ENCODE results near the gene UCP2. TPM values are rescaled to one million over a fixed set of nuclear protein-coding genes. Genes with fewer than 3 reads are reported as not detected.
"Not testable (repeated sequence)": the region's sequence is repeated elsewhere in the genome, so short reads cannot be mapped to it uniquely, and the experiment has no call there.

Gene UCP2
- polyA plus RNA-seq, 4 donors: 53.4 to 81.2 (median 70.1) TPM

- no peak for DNase-seq (ENCODE audit: low read depth in 4 of 4, low spot score in 2 of 4)
Measured at GRCh38 chr11:73949246-73949645, 33.4 kb downstream of the UCP2 start.

GRCh38 chr11:73946798-73947458 lies 35.7 kb downstream of the UCP2 start:
- DNase-seq (ENCODE audit: low read depth in 4 of 4, low spot score in 2 of 4): no peak

- DNase-seq (ENCODE audit: low read depth in 4 of 4, low spot score in 2 of 4): no peak
Measured at GRCh38 chr11:73945396-73945795, 37.2 kb downstream of the UCP2 start.

DNA sequence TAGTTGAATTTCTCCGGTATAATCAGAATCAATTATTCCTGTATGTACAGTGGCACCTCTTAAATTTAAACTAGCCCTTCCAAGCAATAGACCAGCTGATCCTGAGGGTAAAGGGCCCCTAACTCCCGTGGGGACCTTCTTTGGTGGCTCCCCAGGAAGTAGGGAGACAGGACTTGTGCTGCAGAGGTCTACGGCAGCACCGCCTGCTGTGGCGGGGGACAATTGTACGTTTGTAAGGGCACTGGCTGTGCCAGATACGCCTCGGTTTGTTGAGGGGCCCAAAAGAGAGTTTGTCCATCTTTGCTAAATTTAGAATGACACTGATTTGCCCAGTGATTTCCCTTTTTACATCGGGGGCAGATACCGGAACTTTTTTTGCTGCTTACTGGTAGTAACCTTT lies 37.7 kb downstream of the UCP2 start:
- no peak for DNase-seq (ENCODE audit: low read depth in 4 of 4, low spot score in 2 of 4)

DNA sequence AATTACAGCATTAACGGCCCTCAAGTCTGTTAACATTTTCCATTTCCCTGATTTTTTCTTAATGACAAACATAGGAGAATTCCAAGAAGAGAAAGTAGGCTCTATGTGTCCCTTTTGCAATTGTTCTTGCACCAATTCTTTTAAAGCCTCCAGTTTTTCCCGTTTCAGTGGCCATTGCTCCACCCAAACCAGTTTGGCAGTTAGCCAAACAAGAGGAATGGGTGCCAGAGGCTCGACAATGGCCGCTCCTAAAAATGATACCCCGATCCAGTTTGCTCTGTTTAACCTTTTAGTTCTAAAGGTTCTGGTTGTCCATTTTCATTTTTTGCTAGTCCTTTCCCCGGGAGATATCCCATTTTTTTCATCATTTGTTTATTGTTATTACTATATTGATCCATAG lies 38.6 kb downstream of the UCP2 start:
- DNase-seq (ENCODE audit: low read depth in 4 of 4, low spot score in 2 of 4): no peak

DNA sequence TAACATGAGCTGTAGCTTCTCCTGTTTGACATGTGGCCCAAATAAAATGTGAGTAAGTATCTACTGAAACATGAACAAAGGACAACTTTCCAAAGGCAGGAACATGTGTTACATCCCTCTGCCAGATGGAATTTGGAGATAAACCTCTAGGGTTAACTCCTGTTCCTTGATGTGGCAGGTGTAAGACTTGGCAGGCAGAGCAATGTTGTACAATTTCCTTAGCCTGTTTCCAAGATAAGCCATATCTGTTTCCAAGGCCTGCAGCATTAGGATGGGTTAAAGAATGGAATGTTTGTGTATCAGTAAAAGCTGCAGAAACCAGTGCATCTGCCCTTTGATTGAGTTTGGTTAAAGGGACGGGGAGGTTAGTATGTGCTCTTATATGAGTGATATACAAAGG lies 40.6 kb downstream of the UCP2 start:
- no peak for DNase-seq (ENCODE audit: low read depth in 4 of 4, low spot score in 2 of 4)

DNA sequence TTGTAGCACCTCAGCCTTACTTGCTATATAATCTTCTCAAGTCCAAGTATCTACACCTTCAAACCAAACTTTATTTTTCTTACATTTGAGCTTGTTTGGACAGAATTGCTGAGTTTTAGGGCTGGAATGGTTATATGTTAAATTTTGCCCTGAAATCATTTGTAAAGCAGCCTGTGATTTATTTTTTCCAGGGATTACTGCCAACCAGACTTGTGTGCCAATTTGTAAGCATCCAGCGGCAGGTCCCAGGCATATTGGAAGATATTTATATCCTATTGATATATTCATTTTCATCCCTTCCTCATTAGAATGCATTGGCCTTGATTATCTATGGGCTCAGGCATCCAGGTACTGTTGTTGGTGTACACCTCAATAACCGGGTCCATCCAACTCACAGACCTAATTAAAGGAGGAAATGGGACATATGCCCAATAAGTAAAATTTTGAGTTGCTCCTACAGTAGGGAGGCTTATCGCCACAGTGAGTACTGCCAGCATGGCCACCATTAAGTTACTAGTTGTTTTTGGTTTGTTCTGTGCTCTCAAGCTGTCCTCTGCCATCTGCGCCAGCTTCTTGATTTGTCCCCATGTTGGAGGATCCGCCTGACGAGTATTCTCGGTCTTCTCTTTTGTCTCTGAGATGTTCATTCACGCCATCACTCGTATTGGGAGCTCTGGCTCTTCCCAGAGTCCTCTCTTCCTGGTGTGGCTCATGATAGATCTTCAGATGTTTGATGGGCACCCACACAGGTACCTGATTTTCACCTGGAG lies 41.7 kb downstream of the UCP2 start:
- no peak for DNase-seq (ENCODE audit: low read depth in 4 of 4, low spot score in 2 of 4)

DNA sequence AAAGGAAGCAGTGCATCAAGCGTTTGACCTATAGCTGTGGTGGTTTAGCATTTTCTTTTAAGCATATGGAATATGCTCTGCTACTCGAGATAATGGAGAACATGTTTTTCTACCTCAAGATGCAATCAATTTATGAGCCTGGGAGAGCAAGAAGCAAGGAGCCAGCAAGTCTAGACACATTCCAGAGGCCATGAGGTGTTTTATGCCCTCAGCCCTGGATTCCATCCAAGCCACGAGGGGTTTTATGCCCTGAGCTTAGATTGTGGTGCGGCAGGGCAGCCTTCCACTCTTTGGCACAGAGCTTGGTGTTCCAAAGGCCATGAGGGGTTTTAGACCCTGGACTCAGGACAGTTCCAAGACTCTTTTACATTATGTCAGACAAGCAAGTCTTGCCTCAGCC lies 43.5 kb downstream of the UCP2 start:
- DNase-seq (ENCODE audit: low read depth in 4 of 4, low spot score in 2 of 4): no peak

DNA sequence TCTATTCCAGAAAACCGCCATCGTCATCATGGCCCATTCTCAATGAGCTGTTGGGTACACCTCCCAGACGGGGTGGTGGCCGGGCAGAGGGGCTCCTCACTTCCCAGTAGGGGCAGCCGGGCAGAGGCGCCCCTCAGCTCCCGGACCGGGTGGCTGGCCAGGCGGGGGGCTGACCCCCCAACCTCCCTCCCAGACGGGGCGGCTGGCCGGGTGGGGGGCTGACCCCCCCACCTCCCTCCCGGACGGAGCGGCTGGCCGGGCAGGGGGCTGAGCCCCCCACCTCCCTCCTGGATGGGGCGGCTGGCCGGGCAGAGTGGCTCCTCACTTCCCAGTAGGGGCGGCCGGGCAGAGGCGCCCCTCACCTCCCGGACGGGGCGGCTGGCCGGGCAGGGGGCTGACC lies 46.6 kb downstream of the UCP2 start:
- not testable (repeated sequence) for DNase-seq (ENCODE audit: low read depth in 4 of 4, low spot score in 2 of 4)

GRCh38 chr11:73932781-73933180 lies 49.9 kb downstream of the UCP2 start:
- no peak for DNase-seq (ENCODE audit: low read depth in 4 of 4, low spot score in 2 of 4)

DNA sequence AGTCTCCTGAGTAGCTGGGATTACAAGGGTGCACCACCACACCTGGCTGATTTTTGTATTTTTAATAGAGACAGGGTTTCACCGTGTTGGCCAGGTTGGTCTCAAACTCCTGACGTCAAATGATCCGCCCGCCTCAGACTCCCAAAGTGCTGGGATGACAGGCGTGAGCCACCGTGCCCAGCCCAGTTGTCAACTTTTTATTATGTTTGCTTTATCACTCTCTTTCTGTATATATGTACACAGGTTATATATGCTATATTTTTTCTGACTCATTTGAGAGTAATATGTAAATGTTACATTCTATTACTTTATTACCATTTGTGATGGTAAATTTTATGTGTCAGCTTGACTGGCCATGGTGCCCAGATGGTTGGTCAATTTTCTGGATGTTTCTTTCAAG lies 50.7 kb downstream of the UCP2 start:
- DNase-seq (ENCODE audit: low read depth in 4 of 4, low spot score in 2 of 4): no peak

- peak in 1 of 4 donors; percentile 23 for DNase-seq (ENCODE audit: low read depth in 4 of 4, low spot score in 2 of 4)
Measured at GRCh38 chr11:73931039-73931645, 51.5 kb downstream of the UCP2 start.

DNA sequence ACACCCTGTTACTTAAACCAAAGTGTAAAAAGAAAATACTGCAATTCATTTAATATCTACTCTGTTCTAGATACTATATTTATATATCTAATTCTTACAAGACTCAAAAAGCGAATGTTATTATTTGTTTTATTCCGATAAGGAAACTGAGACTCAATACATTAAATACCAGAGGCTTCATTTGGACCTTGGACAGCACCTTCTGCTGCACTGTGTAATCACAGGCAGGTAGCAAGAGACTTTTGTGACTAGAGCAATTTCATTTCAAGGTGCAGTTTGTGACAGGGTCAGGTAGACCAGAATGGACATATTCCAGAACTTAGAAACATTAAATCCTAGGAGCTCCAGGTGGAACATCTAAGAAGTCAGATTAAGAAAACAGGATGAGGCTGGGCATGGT lies 53.3 kb downstream of the UCP2 start:
- no peak for DNase-seq (ENCODE audit: low read depth in 4 of 4, low spot score in 2 of 4)

Other genes with a start within 250 kb of the UCP2 start
- gene RAB6A, start 221.8 kb downstream of the UCP2 start, polyA plus RNA-seq (ENCODE audit: insufficient read length in 4 of 4): 100 to 1,000 TPM in 3 of 4 donors, 10 to 100 TPM in 1; 97.7 to 139 (median 115) TPM
- 10 to 100 TPM; 54.5 to 68.9 (median 58.3) TPM for gene MRPL48, start 195.0 kb downstream of the UCP2 start, polyA plus RNA-seq (ENCODE audit: insufficient read length in 4 of 4)
- gene COA4, start 106.0 kb downstream of the UCP2 start, polyA plus RNA-seq (ENCODE audit: insufficient read length in 4 of 4): 10 to 100 TPM; 66.1 to 77.4 (median 76.8) TPM
- 10 to 100 TPM; 27.8 to 41.2 (median 31.6) TPM for gene PAAF1, start 105.8 kb downstream of the UCP2 start, polyA plus RNA-seq (ENCODE audit: insufficient read length in 4 of 4)
- 1 to 10 TPM; 2.2 to 7.0 (median 4.2) TPM for gene DNAJB13, start 31.8 kb downstream of the UCP2 start, polyA plus RNA-seq (ENCODE audit: insufficient read length in 4 of 4)
- gene UCP3, start 26.2 kb upstream of the UCP2 start, polyA plus RNA-seq (ENCODE audit: insufficient read length in 4 of 4): 1 to 10 TPM; 1.4 to 5.3 (median 3.0) TPM
- 10 to 100 TPM; 19.6 to 25.2 (median 22.5) TPM for gene C2CD3, start 188.2 kb upstream of the UCP2 start, polyA plus RNA-seq (ENCODE audit: insufficient read length in 4 of 4)
- 10 to 100 TPM; 36.4 to 43.6 (median 41.2) TPM for gene PPME1, start 188.4 kb upstream of the UCP2 start, polyA plus RNA-seq (ENCODE audit: insufficient read length in 4 of 4)

Data from left renal cortex interstitium (tissue), 4 donors.